ENCODE results near the gene RAB5B. TPM values are rescaled to one million over a fixed set of nuclear protein-coding genes. Genes with fewer than 3 reads are reported as not detected.
"Not testable (repeated sequence)": the region's sequence is repeated elsewhere in the genome, so short reads cannot be mapped to it uniquely, and the experiment has no call there.

Gene RAB5B
- total RNA-seq, 1 donor from 2014 or later = 88.2 TPM

GRCh38 chr12:55940065-55940732, 33.7 kb upstream of the RAB5B start:
- DNase-seq (ENCODE audit: low spot score) = peak; percentile 93

DNA sequence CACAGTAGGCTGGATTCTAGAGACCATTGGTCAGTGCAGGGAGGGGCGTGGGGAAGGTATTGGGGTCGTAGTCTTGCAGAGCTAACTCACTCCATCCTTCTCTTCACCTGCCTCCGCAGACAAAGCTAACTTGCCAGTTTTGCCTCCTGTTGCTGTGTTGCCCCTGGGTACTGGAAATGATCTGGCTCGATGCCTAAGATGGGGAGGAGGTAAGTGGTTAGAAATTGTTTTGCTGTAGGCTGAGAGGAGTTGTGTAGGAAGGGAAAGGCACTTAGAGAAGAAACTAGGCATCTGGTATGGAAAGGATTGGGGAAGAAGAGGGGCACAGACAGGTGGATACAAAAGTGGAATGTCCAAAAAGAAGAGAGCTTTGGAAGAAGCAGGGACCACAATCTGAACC, 31.8 kb upstream of the RAB5B start:
- no peak for DNase-seq (ENCODE audit: low spot score)

- DNase-seq (ENCODE audit: low spot score) = no peak
Observed at GRCh38 chr12:55942577-55943136, 31.2 kb upstream of the RAB5B start.

GRCh38 chr12:55946553-55946952, 27.3 kb upstream of the RAB5B start:
- no peak for DNase-seq (ENCODE audit: low spot score)

- no peak for DNase-seq (ENCODE audit: low spot score)
Observed at GRCh38 chr12:55955344-55955743, 18.5 kb upstream of the RAB5B start.

DNA sequence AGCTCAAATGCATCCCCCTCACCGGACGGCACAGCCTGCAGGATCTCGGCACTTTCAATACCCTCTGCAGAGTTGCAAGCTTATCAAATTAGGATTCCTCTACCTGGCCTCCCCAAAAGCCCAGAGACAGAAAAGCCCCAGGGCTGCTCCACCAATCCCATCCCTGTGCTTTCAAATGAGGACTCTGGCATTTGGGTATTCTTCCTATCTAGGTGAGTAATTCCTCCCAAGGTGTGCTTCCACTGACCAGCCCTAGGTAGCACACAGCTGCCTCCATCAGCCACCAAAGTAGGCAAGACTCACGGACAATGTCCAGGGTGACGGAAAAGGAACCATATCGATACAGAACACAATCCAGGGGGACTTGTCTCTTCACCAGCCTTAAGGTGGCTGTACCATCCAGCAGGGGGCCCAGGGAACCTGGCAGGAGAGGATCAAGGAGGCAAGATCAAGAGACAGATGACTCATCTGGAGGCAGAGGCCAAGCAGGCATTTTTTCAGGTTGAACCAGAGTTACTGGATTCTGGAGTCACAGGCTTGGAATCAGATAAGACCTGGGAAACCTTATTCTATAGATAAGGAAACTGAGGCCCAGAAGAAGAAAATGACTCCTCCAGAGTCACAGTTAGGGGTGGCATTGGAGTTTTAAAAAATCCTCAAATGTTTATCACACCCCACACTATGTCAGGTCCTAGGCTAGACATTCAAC, 17.9 kb upstream of the RAB5B start:
- no peak for DNase-seq (ENCODE audit: low spot score)

DNA sequence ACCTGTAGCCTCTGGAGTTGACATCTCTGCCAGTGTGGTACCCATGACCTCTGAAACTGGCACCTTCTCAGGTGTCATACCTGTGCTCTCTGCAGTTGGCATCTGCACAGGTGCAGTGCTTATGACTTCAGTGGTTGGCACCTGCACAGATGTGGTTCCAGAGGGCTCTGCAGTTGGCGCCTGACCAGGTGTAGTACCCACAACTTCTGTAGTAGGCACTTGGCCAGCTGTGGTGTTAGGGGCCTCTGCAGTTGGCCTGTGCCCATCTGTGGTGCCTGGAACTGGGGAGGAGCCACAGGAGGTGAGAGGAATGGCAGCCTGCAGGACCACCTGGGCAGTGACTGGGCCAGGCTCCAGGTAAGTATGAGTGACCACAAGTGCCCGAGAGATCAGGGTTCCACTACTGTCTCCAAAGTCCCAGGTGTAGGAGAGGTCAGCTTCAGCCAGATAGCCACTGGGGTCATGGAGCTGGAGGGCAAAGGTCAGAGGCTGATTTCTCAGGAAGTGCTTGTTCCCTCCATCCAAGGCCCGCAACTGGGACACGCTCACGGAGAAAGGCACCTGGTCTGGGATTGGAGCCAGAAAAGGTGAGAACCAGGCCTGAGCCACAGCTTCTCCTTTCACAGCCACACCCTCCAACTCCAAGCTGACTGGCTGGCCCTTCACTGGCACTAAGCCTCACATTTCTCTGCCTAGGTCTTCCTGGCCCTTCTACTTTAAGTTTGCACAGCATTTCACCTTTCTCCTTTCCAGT, 16.6 kb upstream of the RAB5B start:
- no peak for DNase-seq (ENCODE audit: low spot score)

- no peak for DNase-seq (ENCODE audit: low spot score)
Observed at GRCh38 chr12:55963760-55964159, 10.1 kb upstream of the RAB5B start.

DNA sequence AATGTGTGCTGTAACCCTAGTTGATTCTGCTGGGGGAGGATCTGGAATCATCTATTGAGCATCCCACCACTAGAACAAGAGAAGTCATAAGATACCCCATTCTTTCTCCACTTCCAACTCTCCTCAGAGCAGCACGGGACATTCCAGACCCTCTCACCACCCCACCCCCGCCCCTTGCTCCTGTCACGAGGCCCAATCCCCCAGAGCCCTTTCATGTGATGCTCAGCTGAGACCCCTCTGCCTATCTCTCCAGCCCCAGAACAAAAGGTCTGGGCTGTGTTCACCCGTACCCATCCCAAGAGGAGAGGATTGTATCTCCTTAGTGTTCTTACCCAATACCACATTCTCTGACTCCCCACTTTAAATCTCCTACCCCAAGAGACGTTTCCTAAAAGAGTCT, 8.6 kb upstream of the RAB5B start:
- DNase-seq (ENCODE audit: low spot score) = no peak

DNA sequence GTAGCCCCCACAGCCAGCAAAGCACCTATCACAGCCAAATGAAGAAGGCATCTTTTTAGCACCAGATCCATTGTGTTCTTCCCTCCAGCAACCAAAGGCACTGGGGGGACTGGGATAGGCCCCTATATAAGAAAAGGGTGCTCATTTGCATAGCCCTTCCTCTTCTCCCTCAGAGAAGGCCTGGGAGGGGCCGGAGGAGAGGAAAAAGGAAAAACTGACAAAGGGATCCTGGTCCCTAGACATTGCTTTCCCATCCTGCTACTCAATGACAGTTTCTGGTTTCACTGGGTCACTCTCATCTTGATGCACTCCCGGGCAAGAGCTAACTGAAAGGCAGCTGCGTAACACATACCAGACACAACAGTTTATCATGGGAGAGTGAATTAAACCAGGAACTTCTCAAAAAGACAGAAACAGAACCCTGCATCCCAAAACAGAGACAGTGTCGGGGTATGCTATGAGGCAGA, 7.9 kb upstream of the RAB5B start, which contains the start of gene PMEL:
TSS of gene PMEL (minus strand) at position 102 of the 467 bp plus-strand sequence. CDS start at position 71, 31 bp downstream.
- DNase-seq (ENCODE audit: low spot score) = no peak

DNA sequence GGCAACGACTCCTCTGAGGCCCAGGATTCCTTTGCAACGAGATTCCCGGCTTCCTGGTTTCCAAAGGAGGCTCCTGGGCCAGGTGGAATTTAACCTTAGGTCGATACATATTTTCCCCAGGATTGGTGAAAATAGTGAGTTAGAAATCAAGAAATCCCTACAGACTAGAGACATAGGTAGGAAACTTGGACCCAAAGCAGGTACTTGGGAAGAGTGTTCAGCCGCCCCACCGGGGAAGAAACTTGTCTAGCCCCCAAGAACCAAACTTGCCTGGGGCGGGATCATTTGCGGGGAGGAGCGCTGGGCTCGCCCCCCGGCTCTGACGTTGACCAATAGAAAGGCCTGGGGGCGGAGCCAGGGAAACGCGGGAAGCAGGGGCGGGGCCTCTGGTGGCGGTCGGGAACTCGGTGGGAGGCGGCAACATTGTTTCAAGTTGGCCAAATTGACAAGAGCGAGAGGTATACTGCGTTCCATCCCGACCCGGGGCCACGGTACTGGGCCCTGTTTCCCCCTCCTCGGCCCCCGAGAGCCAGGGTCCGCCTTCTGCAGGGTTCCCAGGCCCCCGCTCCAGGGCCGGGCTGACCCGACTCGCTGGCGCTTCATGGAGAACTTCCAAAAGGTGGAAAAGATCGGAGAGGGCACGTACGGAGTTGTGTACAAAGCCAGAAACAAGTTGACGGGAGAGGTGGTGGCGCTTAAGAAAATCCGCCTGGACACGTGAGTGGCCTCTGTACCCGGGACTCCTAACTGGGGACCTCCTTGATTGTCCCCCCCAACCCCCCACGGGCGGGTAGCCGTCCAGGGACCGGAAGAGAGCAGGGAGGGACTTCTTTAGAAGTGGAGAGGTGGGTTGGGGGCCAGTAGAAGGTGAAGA, 7.2 kb upstream of the RAB5B start, which contains the start of gene CDK2:
TSS of gene CDK2 (plus strand) at position 423 of the 874 bp plus-strand sequence. CDS start at position 602, 179 bp downstream.
- DNase-seq (ENCODE audit: low spot score) = peak; percentile 97

GRCh38 chr12:55969356-55969755, 4.5 kb upstream of the RAB5B start:
- DNase-seq (ENCODE audit: low spot score) = no peak

GRCh38 chr12:55970775-55971174, 3.1 kb upstream of the RAB5B start:
- no peak for DNase-seq (ENCODE audit: low spot score)

DNA sequence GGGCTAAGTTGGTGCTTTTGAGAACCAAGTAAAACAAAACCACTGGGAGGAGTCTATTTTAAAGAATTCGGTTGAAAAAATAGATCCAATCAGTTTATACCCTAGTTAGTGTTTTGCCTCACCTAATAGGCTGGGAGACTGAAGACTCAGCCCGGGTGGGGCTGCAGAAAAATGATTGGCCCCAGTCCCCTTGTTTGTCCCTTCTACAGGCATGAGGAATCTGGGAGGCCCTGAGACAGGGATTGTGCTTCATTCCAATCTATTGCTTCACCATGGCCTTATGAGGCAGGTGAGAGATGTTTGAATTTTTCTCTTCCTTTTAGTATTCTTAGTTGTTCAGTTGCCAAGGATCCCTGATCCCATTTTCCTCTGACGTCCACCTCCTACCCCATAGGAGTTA, 1.8 kb upstream of the RAB5B start:
- DNase-seq (ENCODE audit: low spot score) = no peak

- DNase-seq (ENCODE audit: low spot score) = no peak
Observed at GRCh38 chr12:55972456-55972855, 1.4 kb upstream of the RAB5B start.

- peak; percentile 93 for DNase-seq (ENCODE audit: low spot score)
Observed at GRCh38 chr12:55972911-55973598, 823 bp upstream of the RAB5B start.

DNA sequence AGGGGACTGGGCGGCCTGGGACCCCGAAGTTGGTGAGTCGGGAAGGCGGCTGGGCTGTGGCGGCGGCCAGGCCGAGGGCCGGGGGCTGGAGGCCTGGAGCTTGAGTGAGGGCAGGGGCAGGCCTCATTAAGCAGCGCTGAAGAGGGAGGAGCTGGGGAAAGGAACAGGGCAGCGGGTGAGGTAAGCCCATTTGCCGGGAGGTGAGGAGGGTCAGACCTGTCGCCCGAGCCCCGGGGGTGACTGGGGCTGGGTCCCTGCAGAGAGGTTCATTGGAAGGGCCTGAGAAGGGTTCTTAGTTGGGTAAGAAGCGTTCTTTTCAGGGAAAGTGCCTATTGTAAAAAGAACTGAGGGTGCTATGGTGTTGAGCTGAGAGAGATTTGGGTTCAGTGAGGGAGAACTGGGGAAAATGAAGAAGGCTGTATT, 441 bp downstream of the RAB5B start:
- peak; percentile 91 for DNase-seq (ENCODE audit: low spot score)

DNA sequence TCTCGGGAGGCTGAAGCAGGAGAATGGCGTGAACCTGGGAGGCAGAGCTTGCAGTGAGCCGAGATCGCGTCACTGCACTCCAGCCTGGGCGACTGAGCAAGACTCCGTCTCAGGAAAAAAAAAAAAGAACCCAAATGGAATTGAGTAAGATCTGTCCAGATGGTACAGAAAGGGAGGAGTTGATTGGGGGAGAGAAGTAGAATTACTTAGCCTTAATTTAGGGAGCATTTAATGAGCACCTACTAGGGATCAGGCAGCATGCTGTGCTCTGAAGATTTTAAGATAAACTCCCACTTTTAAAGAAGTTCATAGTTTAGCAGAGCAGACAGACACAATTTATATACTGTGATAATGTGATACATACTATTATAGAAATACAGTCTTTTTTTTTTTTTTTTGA, 4.5 kb downstream of the RAB5B start:
- no peak for DNase-seq (ENCODE audit: low spot score)

DNA sequence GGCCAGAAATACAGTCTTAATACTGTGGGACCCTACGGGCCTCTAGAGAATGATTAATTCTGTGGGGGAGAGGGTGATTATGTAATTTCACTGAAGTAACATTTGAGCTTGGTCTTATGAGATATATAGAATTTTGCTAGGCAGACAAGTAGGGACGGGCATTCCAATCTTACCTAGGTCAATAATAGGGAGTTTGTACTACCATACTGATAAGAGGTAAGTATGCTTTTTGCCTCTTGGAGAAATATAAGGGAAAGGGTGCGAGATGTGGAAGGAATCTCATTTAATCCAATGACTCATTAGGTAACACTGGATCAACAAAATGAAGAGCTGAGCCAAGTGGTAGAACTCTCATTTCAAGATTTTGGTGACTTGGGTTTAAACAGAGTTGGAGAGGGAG, 5.2 kb downstream of the RAB5B start:
- DNase-seq (ENCODE audit: low spot score) = no peak

DNA sequence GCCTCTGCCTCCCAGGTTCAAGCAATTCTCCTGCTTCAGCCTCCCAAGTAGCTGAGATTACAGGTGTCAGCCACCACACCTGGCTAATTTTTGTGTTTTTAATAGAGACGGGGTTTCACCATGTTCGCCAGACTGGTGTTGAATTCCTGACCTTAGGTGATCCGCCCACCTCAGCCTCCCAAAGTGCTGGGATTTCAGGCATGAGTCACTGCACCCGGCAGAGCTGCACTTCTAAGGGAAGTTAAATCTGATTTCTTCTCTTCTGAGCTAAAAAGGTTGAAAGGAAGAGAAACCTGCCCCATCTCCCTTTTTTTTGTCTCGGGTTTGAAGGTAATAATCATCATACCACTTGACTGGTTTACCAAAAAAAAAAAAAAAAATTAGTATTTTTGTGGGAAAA, 8.0 kb downstream of the RAB5B start:
- not testable (repeated sequence) for DNase-seq (ENCODE audit: low spot score)

Data from mesenteric fat pad (tissue), 1 donor.